ENCODE measurements around the gene CRK.
"Not testable (repeated sequence)": the region's sequence is repeated elsewhere in the genome, so short reads cannot be mapped to it uniquely, and the experiment has no call there.

CRK gene

DNA sequence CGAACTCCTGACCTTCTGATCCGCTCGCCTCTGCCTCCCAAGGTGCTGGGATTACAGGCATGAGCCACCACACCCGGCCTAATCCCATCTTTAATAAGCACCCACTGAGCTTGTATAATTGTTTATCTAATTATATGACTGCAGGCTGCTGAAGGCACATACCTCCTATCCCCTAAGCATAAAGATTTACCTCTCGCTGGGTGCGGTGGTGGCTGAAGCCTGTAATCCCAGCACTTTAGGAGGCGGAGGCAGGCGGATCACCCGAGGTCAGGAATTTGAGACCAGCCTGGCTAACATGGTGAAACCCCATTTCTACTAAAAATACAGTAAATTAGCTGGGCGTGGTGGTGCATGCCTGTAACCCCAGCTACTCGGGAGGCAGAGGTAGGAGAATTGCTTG, 35.9 kb downstream of the CRK start:
- no peak for DNase-seq

DNA sequence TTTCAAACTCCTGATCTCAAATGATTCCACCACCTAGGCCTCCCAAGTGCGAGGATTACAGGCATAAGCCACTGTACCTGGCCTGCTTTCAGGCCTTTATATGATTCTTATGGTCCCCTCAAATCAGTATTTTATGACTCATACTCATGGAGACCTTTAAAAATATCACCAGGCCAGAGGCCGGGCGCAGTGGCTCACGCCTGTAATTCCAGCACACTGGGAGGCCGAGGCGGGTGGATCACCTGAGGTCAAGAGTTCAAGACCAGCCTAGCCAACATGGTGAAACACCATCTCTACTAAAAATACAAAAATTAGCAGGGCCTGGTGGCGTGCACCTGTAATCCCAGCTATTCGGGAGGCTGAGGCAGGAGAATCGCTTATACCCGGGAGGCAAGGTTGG, 37.6 kb downstream of the CRK start:
- not testable (repeated sequence) for DNase-seq

DNA sequence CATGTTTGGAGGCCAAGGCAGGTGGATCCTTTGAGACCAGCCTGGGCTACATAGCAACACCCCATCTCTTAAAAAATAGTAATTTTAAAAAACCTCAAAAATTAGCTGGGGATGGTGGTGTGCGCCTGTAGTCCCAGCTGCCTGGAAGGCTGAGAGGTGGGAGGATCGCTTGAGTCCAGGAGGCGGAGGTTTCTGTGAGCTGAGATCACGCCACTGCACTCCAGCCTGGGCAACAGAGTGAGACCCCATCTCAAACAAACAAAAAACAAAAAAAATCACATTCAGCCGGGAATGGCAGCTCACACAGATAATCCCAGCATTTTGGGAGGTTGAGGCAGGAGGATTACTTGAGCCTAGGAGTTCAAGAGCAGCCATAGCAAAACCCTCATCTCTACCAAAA, 39.6 kb downstream of the CRK start:
- no peak for DNase-seq

DNA sequence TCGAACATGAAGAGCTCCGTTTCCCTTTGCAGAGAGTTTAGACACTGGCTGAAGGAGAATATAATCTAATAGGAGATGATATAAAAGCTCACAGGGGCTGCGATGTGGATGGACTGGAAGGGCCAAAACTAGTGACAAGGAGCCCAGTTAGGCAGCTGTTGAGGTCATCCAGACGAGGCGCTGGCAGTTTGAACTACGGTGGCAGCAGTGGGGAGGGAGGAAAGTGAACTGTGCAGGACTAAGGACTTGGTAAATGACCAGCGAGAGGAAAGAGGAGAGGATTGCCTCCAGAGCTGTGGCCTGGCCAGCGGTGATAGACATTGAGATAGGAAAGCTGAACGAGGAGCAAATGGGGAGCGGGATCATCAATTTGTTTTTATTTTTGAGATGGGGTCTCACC, 41.4 kb downstream of the CRK start:
- no peak for DNase-seq

DNA sequence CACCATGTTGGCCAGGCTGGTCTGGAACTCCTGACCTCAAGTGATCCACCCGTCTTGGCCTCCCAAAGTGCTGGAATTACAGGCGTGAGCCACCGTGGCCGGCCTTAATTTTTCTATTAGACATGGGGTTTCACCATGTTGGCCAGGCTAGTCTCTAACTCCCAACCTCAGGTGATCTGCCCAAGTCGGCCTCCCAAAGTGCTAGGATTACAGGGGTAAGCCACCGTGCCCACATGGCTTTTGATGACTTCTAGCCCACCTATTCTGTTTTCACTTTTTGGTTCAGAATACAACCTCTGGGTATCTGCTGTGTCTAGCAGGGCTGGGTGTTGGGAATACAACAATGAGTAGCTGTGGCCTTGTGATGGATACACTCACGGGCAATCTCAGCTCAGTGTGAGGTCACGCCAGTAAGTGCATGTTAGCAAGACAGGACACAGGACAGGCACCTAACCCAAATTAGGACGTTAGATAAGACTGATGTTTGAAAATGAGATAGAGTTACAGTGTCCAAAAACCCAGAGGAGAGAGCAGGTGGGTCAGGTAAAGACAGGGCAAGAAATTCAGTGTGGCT, 41.9 kb downstream of the CRK start:
- DNase-seq: no peak

DNA sequence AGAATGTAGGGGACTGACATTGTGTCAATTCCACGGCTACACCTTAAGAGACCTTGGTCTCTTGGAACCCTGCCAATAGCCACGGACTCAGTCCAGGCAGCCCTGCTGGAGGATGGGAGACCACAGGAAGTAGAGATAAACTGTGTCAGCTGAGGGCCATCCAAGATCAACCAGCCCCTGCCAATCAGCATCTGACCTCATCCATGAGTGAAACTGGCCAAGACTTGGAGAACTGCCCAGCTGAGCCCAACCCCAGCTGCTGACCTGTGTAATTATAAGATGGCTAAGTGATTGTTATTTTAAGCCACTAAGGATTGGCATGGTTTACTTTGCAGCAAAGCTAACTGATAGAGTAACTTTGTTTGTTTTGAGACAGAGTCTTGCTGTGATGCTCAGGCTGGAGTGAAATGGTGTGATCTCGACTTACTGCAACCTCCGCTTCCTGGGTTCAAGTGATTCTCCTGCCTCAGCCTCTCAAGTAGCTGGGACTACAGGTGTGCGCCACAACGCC, 42.7 kb downstream of the CRK start:
- DNase-seq: no peak

DNA sequence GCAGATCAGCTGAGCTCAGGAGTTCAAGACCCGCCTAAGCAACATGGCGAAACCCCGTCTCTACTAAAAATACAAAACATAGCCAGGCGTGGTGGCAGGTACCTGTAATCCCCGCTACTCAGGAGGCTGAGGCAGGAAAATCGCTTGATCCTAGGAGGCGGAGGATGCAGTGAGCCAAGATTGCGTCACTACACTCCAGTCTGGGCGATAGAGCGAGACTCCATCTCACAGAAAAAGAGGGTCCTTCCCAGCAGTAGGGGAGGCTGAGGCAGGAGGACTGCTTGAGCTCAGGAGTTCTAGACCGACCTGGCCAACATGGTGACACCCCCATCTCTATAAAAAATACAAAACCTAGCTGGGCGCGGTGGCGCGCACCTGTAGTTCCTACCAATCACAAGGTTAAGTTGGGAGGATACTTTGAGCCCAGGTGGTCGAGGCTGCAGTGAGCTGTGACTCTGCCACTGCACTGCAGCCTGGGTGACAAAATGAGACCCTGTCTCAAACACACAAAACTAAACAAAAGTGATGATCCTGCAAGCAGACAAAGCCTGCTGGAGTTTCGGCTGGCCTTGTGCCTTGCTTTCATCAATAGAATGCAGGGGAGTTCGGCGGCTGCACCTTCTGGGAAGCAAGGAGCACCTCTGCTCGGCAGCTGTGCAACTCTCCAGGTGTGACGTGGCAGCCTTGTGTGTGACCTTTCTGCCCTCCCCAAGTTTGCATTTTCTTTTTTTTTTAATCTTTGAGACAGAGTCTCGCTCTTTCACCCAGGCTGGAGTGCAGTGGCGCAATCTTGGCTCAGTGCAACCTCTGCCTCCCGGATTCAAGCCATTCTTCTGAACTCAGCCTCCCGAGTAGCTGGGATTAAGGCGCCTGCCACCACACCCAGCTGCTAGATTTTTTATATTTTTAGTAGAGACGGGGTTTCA, 43.6 kb downstream of the CRK start:
- no peak for DNase-seq

DNA sequence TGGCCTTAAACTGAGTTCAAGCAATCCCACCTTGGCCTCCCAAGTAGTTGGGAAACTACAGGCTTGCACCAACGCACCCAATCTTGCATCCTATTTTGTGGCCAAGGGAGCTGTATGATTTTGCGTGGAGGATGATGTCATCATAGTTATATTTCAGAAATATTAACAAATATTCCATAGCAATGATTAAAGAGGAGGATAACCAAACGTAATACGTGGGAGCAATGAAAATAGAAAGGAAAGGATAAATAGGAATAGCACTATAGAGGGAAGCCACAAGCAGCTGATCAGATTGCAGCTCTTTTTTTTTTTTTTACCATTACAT, 53.8 kb downstream of the CRK start:
- no peak for DNase-seq

DNA sequence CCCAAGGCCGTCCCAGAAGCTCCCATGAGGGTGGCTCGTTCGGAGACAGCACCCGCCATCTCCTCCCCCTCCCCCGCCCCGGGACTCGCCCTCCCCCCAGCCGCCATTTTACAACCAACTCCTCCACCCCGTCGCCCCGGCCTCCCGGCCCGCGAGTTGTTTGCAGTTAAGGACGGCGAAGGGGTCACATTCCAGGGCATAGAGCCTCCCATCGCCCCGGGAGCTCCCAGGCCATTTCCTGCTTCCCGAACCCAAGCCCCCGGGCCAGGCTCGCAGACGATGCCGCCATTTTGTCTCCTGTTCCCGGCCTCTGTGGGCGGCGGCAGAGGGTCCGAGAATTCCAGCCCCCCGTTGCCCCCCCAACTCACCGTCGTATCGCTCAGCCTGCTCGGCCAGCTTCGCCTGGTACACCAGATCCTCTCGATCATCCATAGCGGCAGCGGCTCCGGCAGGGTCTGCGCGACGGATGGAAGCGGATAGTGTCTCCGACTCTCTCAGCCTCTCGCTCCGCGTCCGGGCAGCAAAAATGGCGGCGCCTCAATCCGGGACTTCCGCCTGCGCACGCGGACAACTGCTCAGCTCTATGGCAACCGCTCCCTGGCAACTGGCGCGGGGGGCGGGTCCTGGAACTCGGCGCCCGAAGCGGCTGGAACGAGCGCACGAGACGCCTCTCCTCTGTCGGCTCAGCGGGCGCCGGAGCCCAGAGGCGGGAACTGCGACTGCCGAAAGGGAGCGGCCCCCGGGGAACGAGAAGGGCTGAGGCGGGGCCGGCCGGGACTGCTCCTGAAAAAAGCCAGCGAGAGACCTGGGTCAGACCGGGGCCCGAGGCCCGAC, 56.1 kb downstream of the CRK start, which contains the start of gene YWHAE:
YWHAE (minus strand) TSS at position 544 of the 834 bp plus-strand sequence; CDS start at position 432, 112 bp downstream.
- DNase-seq: peak; percentile 97

DNA sequence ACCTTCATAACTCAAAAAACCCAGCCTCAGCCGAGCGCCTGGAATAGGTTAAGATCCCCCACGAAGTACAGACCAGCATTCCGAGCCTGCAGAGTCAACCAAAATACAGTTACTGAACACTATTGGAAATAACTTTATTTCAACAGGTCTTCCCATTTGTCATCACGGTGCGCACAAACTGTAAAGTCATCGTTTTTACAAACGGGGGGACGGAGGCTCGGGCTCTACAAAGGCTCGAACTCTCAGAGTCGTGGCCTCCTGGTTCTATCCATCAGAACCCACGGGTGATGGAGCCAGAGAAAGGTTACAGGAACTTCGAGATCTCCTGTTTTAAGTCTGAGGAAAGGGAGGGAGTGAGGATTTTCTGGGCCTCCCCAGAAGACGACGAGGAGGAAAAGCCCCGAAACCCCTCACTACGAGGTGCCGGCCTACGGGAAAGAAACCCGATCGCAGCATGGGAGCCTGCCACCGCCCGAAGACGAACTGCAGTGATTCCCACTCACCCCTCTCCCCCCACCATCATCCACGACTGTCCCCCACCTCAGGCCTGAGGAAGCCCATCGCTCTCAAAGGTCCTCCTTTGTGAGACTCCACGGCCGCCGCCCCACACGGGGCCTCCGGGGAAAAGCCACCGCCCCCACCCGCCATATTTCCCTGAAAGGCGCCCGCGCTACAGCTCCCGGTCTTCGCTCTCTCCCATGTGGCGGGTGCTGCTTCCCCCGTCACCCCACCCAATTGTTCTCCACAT, 56.9 kb downstream of the CRK start:
- DNase-seq: peak; percentile 74

DNA sequence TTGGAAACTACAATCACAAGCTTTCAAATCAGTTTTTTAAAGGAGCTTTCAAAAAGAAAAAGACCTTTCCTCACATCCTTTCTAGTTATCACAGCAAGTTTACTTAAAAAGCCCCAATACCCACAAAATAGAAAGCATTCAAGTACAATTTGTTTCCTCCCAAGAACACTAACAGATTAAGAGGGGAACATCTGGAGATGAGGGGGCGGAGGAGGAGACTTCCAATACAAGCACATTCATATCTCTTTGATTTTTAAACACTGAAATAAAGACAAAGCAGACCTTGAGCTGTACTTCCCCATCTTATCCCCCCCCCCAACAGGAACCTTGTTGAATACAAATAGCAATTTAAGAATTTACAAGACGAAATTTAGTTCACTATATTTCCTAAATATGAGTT, 58.0 kb downstream of the CRK start:
- no peak for DNase-seq

DNA sequence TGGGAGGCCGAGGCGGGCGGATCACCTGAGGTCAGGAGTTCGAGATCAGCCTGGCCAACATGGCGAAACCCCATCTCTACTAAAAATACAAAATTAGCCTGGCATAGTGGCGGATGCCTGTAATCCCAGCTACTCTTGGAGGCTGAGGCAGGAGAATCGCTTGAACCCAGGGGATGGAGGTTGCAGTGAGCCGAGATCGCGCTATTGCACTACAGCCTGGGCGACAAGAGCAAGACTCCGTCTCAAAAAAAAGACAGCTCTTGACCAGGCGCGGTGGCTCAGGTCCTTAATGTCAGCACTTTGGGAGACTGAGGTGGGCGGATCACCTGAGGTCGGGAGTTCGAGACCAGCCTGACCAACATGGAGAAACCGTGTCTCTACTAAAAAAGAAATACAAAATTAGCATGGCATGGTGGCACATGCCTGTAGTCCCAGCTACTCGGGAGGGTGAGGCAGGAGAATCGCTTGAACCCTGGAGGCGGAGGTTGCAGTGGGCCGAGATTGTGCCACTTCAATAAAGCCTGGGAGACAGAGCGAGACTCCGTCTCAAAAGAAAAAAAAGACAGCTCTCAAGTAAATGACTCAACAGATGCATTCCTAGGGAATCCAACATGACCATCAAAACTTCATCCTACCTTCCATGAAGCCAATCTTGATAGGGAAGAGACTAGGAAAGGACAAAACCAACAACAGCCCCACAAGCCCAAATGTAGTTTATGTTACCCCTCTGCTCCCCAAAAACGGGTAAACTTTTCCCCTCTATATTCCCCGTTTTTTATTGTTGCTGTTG, 60.0 kb downstream of the CRK start:
- not testable (repeated sequence) for DNase-seq

DNA sequence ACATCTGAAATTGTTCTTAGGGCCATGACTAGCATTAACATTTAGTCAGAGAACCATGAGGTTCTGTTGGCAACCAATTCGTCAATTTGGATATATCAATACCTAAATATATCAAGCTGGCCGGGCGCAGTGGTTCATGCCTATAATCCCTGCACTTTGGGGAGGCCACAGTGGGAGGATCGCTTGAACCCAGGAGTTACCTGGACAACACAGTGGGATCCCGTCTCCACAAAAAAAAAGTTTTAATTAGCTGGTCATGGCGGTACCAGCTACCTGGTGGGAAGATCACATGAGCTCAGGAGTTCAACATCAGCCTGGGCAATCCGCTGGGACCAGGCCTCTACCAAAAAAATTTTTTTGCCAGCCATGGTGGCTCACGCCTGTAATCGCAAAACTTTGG, 64.5 kb downstream of the CRK start:
- no peak for DNase-seq

DNA sequence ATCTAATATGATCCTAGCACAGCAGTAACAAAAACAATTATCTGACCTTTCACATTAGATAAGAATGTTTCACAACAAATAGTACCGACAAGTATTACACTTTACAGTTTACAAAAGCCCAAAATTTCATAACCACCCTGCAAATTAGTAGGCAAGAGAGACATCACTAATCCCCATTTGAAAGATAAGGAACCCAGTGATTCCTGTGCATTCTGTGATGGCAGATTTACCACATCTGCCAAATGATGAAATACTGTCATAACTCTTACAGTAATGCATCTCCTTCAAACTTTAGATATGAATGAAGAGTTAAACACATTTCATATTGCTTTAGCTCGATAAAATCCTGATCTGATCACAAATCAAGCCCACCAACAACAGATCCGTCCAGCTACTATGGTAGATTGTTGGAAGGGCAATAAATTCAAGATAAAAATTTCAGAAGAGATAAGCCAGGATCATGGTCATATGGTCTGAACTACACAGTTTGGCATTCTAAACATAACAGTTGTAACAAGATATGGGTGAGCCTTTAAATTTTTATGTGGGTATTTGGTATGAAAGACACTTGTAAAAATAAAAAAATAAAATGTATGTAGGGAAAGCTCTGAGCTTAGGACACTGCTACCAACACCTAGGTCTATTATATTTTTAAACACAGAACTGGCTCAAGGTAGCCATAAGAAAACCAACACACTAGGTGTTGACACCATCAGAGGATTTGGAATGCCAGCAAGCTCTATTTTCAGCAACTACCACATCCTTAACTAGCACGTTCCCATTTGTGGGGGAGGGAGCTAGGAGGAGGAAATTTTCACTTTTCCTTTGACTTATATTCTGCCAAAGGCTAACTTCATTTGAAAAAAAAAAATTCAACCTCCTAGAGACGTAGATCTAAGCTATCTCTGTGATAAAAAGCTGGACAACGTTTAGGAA, 65.3 kb downstream of the CRK start:
- DNase-seq: no peak

DNA sequence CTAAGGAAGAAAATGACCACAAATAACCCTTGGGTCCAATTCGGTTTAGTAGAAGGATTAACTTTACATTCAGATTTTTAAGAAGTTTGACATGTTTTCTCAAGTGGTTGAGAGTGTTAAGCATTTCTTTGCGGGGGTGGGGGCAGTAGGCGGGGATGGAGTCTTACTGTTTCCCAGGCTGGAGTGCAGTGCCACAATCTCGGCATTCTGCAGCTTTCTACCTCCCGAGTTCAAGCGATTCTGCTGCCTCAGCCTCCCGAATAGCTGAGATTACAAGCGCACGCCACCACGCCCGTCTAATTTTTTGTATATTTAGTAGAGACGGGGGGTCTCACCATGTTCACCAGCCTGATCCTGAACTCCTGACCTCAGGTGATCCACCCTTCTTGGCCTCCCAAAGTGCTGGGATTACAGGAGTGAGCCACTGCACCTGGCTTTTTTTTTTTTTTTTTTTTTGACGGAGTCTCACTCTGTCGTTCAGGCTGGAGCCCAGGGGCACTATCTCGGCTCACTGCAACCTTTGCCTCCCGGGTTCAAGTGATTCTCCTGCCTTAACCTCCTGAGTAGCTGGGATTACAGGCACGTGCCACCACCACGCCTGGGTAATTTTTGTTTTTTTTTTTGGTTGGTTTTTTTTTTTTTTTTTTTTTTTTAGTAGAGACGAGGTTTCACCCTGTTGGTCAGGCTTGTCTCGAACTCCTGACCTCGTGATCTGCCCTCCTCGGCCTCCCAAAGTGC, 68.4 kb downstream of the CRK start:
- DNase-seq: not testable (repeated sequence)

DNA sequence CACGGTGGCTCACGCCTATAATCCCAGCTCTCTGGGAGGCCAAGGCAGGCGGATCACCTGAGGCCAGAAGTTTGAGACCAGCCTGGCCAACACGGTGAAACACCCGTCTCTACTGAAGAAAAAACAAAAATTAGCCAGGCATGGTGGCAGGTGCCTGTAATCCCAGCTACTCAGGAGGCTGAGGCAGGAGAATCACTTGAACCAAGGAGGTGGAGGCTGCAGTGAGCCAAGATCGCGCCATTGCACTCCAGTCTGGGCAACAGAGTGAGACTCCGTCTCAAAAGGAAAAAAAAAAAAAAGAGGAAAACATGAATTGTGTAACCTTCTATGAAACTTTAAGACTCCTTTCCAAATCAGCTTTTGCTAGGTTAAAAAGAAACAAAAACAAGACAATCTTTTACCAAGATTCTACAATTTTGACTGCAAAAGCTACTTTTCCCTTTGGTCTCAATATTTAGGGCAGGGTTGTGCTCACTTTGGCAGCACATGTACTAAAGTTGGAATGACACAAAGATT, 69.3 kb downstream of the CRK start:
- DNase-seq: not testable (repeated sequence)

DNA sequence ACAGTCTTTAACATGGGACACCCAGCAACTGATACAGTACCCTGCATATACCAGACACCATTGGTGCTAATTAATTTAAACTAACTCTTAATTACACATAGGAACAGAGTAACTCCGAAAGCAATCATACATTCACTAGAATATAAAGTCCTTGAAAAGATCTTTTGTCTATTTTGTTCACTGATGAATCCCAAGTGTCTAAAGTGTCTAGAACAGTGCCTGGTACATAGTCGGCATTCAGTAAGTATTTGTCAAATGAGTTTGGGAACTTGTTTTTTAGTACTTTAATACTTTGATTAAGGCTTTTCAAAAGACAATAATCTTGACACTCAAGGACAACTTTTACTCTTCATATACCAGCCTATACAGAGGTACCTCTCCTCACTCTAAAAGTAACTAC, 69.8 kb downstream of the CRK start:
- DNase-seq: no peak

DNA sequence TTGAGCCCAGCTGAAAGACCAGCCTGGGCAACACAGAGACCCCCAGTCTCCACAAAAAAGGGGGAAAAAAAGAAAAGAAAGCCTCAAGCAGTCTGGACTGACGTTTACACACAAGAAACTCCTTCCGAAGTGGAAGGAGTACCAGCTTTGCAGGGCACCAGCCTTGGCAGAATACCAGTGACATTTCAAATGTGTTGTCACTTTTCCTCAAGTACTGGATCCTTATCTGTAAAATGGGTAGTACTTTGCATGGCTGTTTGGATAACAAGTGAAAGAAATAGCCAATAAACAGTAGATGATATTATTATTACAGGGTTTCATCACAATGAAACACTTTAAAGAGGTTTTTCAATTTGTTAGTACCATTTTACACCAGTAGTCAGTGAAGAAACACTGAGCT, 70.2 kb downstream of the CRK start:
- DNase-seq: no peak

DNA sequence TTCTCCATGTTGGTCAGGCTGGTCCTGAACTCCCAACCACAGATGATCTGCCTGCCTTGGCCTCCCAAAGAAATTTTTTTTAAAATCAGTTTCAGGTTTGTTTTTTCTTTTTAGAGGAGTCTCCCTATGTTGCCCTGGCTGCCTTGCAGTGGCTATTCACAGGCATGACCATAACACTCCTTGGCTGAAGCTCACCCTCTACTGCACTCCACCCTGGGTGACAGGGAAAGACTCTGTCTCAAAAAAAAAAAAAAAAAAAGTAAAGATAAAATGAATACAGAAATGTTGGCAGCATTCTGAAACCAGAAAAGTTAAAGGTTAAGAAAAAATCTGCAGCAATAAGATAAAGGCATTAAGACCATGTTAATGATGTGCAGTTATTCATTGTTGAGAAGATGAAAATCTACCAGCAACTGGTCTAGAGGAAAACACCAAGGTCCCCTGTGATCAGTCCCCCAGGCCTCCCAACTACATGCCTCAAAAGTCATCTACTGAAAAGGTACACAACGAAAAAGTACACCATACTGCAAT, 71.1 kb downstream of the CRK start:
- DNase-seq: no peak
